Panc1 (cell line): Measurements from ENCODE around the gene NLRC5. TPM values are rescaled to one million over a fixed set of nuclear protein-coding genes. Genes with fewer than 3 reads are reported as not detected.

Source experiments
- ATAC-seq: fragments of 200-7000 bp; cut with Tn5 transposase; 2 replicates; pipeline ENCODE4 v1.9.1; 2020; ENCODE audit warnings: mild to moderate bottlenecking, moderate library complexity
- BruUV-seq: library from RNA; stranded (reverse); fragments of 400-500 nt; replicated peaks from 2 replicates; lab custom pipeline; 2021; lab: Mats Ljungman, UMichigan
- CTCF ChIA-PET: fragments of 300-600 bp; sonication (Branson Sonifier 250); formaldehyde crosslinking; loops from one replicate; lab custom pipeline; 2022; ENCODE audit warnings: antibody characterized with exemption; lab: Charles Lee
- POLR2A ChIA-PET: fragments of 300-600 bp; sonication (Branson Sonifier 250); formaldehyde crosslinking; loops from one replicate; lab custom pipeline; 2022; ENCODE audit warnings: antibody characterized with exemption; lab: Charles Lee
- DNase-seq: peaks from one replicate; pipeline ENCODE4 v3.0.0-alpha.2; 2010; ENCODE audit warnings: low read depth, low spot score
- H3K27ac ChIP-seq: 2 replicates; pipeline ENCODE4 v1.5.1; 2011; ENCODE audit warnings: mild to moderate bottlenecking, low read length, inconsistent platforms
- H3K27me3 ChIP-seq: fragments of 200-500 bp; sonication (Bioruptor generic); 2 replicates; pipeline ENCODE4 v1.6.0; 2014; ENCODE audit warnings: low read length, inconsistent platforms; ENCODE audit not compliant: control insufficient read depth, insufficient read depth
- H3K36me3 ChIP-seq: fragments of 200-500 bp; sonication (Bioruptor generic); 2 replicates; pipeline ENCODE4 v1.5.1; 2014; ENCODE audit warnings: inconsistent platforms, mild to moderate bottlenecking, low read length, moderate library complexity; ENCODE audit not compliant: control insufficient read depth, insufficient read depth
- H3K4me1 ChIP-seq: 2 replicates; pipeline ENCODE4 v1.5.1; 2011; ENCODE audit warnings: inconsistent platforms, mild to moderate bottlenecking, low read length, moderate library complexity; ENCODE audit not compliant: control insufficient read depth, insufficient read depth
- H3K4me3 ChIP-seq, 2 experiments: 2 replicates each; pipeline ENCODE4 v1.5.1; 2011 to 2012; ENCODE audit warnings: low read depth in 2 of 2, low read length in 2 of 2, mild to moderate bottlenecking in 2 of 2, inconsistent platforms in 1 of 2, moderate library complexity in 1 of 2
- H3K9me3 ChIP-seq: fragments of 200-500 bp; sonication (Bioruptor generic); 2 replicates; pipeline ENCODE4 v1.5.1; 2014; ENCODE audit warnings: low read depth, mild to moderate bottlenecking, inconsistent platforms, low read length, moderate library complexity; ENCODE audit not compliant: control insufficient read depth, insufficient read depth
- CTCF ChIP-seq: fragments of 450-650 bp; IDR thresholded peaks from 2 replicates; pipeline ENCODE4 v1.5.1; 2017; ENCODE audit warnings: mild to moderate bottlenecking
- POLR2AphosphoS5 ChIP-seq: IDR thresholded peaks from 2 replicates; pipeline ENCODE4 v1.6.1; 2012; ENCODE audit warnings: mild to moderate bottlenecking, low read depth, low read length, moderate library complexity
- REST ChIP-seq, 2 experiments: IDR thresholded peaks; 2 replicates each; pipeline ENCODE4 v1.6.1; 2011 to 2012; ENCODE audit warnings: low read depth in 2 of 2, control low read depth in 1 of 2, low read length in 1 of 2, mild to moderate bottlenecking in 1 of 2, moderate library complexity in 1 of 2; ENCODE audit not compliant: insufficient read depth in 1 of 2
- SIN3A ChIP-seq: IDR thresholded peaks from 2 replicates; pipeline ENCODE4 v1.6.1; 2012; ENCODE audit warnings: low read depth, mild to moderate bottlenecking, low read length, moderate library complexity, borderline replicate concordance; ENCODE audit not compliant: insufficient read depth
- TCF7L2 ChIP-seq: IDR thresholded peaks from 2 replicates; pipeline ENCODE4 v1.6.1; 2011; ENCODE audit warnings: mild to moderate bottlenecking, low read depth, low read length, inconsistent platforms
- in situ Hi-C: cut with HindIII; loops from 2 replicates; pipeline ENCODE4 v1.10.0; 2016; ENCODE audit warnings: low sequenced_read_pairs, low pct_unique_long_range_greater_than_20kb
- intact Hi-C: fragments of 100-400 bp; cut with micrococcal nuclease; formaldehyde crosslinking; loops from one replicate; pipeline ENCODE4 v1.10.0; 2022; ENCODE audit not compliant: unreplicated experiment
- total RNA-seq: library from RNA; stranded (reverse); gene quantifications from one replicate; pipeline ENCODE4 v1.2.1, GENCODE V29; 2021; ENCODE audit not compliant: unreplicated experiment

NLRC5 gene
- total RNA-seq, 1 experiment from 2014 or later: 8.8 TPM

- no peak for ATAC-seq
- Histone ChIP-seq H3K27me3 (no peaks in the 10 kb centered on the region), H3K4me3 (peak overlapping the region; percentile 54 to 56), H3K9me3 (no peaks in the 10 kb centered on the region), H3K4me1 (peaks cover 8% of the 10 kb centered on the region), H3K36me3 (no peaks in the 10 kb centered on the region), H3K27ac (peak overlapping the region; percentile 51; the same call in 1 of the 2 replicates)
- no peak for DNase-seq
- TSS peak; percentile 45 for BruUV-seq
- in situ Hi-C loops (no loop called here), intact Hi-C loops (no loop called here)
- no peak for TF ChIP-seq CTCF
- no peak for TF ChIP-seq SIN3A
- no peak for TF ChIP-seq POLR2AphosphoS5
- no peak for TF ChIP-seq TCF7L2
- TF ChIP-seq REST (IDR thresholded peaks at IDR 0.05; ENCODE audit: insufficient read depth in 1 of 2, low read depth in 2 of 2, low read length in 1 of 2): no peak
- ChIA-PET CTCF (interaction anchor here (0.6 kb wide), 2 partner anchors 28 to 65 kb away, joined by 6 read pairs; no protein-coding TSS in a partner anchor), POLR2A (no interaction called here)
These were observed 104.6 kb downstream of the NLRC5 start for GRCh38 chr16:57093666-57094564.

GRCh38 chr16:57094911-57095310 is 105.6 kb downstream of the NLRC5 start:
- in situ Hi-C loops (no loop called here), intact Hi-C loops (no loop called here)
- Histone ChIP-seq H3K9me3 (no peaks in the 10 kb centered on the region), H3K27ac (no peak overlapping the region), H3K27me3 (no peaks in the 10 kb centered on the region), H3K4me1 (peaks cover 8% of the 10 kb centered on the region), H3K4me3 (no peak overlapping the region), H3K36me3 (no peaks in the 10 kb centered on the region)
- BruUV-seq: no TSS peak
- ChIA-PET POLR2A (no interaction called here), CTCF (no interaction called here)
- no peak for ATAC-seq
- no peak for DNase-seq
- TF ChIP-seq TCF7L2 (no peak), POLR2AphosphoS5 (no peak), CTCF (no peak), REST (IDR thresholded peaks at IDR 0.05; ENCODE audit: insufficient read depth in 1 of 2, low read depth in 2 of 2, low read length in 1 of 2) (no peak), SIN3A (no peak)
